Stimulated activated naive CD4-positive, alpha-beta T cell treated with Interleukin-2 at 50 U/mL for 16 hours (primary cell): Measurements from ENCODE around the gene ERCC1.
A peak's percentile ranks its signal among the peaks of the same experiment; 100 is the strongest.

Source experiments
- DNase-seq: peaks from one replicate; lab custom pipeline; 2025; lab: John Stamatoyannopoulos, UW

ERCC1 gene

GRCh38 chr19:45405435-45406225 lies 18.1 kb downstream of the ERCC1 start:
- DNase-seq, result peak; percentile 81

- DNase-seq, result peak; percentile 47
Observed at GRCh38 chr19:45404557-45405434, 18.9 kb downstream of the ERCC1 start, which contains the start of gene PPP1R13L. Gene PPP1R13L (minus strand): TSS chr19:45405069. CDS start chr19:45398318, 6,751 bp downstream.

- DNase-seq, result peak; percentile 40
Observed at GRCh38 chr19:45403781-45404556, 19.7 kb downstream of the ERCC1 start.

- DNase-seq, result no peak
Observed at GRCh38 chr19:45403272-45403671, 20.4 kb downstream of the ERCC1 start.

GRCh38 chr19:45402298-45403061 lies 21.2 kb downstream of the ERCC1 start:
- DNase-seq, result peak; percentile 6

GRCh38 chr19:45401815-45402214 lies 21.9 kb downstream of the ERCC1 start:
- no peak for DNase-seq

- no peak for DNase-seq
Observed at GRCh38 chr19:45400192-45400591, 23.5 kb downstream of the ERCC1 start.

- no peak for DNase-seq
Observed at GRCh38 chr19:45395821-45396617, 27.7 kb downstream of the ERCC1 start.

GRCh38 chr19:45391871-45392665 lies 31.6 kb downstream of the ERCC1 start:
- DNase-seq, result no peak

GRCh38 chr19:45391346-45391745 lies 32.4 kb downstream of the ERCC1 start:
- DNase-seq, result no peak

- DNase-seq, result no peak
Observed at GRCh38 chr19:45385392-45386221, 38.1 kb downstream of the ERCC1 start.

GRCh38 chr19:45382426-45382825 lies 41.3 kb downstream of the ERCC1 start:
- no peak for DNase-seq

- DNase-seq, result no peak
Observed at GRCh38 chr19:45380107-45380506, 43.6 kb downstream of the ERCC1 start.

- DNase-seq, result no peak
Observed at GRCh38 chr19:45376045-45376724, 47.5 kb downstream of the ERCC1 start.

- peak; percentile 99 for DNase-seq
Observed at GRCh38 chr19:45370410-45371204, 53.1 kb downstream of the ERCC1 start, which contains the start of gene ERCC2. Gene ERCC2 (minus strand): TSS chr19:45370573. CDS start chr19:45370540, 33 bp downstream.

GRCh38 chr19:45368737-45369340 lies 54.9 kb downstream of the ERCC1 start:
- DNase-seq, result no peak

GRCh38 chr19:45368127-45368526 lies 55.6 kb downstream of the ERCC1 start:
- no peak for DNase-seq
